GM19035 (cell line): ENCODE measurements around the gene ZNF638.
"Not testable (repeated sequence)": the region's sequence is repeated elsewhere in the genome, so short reads cannot be mapped to it uniquely, and the experiment has no call there.

ENCODE experiments used
- ATAC-seq: cut with Tn5 transposase; IDR thresholded peaks from one replicate; pipeline ENCODE4 v1.9.1; 2021; ENCODE audit not compliant: unreplicated experiment

ZNF638 gene

DNA sequence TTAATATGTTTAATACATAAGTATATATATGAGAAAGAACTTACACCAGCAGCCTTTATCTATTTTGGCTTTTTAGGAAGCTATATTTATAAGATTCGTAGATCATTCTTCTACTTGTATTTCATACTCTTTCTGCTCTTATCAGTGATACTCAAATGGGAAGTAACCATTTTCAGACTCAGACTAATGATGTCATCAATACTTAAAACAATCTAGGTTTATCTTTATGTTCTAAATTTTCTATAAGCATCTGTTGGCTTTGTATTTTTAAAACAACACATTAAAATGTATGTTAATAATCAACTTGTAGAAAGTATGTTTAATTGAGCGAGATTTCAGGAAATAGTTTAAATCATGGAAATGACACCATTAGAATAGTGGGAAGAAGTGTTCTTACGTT, 70.8 kb downstream of the ZNF638 start:
- ATAC-seq = no peak

DNA sequence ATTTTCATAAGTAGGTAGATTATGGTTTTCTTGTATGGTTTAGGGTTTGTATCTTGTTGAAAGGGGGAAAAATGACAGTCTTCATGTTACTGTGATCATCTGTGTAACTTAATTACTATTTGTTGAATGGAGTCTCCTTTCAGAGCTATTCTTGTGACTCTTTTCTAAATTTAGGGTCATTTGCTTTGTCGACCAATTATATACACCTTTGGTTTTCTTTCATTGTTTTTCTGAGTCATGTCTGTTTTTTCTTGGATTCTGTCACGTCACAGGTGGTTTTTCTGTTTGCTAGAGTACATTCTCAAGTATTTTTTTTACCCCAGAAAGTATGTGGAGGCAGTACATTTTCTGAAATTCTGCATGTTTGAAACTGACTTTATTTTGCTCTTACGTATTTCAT, 78.0 kb downstream of the ZNF638 start:
- no peak for ATAC-seq

DNA sequence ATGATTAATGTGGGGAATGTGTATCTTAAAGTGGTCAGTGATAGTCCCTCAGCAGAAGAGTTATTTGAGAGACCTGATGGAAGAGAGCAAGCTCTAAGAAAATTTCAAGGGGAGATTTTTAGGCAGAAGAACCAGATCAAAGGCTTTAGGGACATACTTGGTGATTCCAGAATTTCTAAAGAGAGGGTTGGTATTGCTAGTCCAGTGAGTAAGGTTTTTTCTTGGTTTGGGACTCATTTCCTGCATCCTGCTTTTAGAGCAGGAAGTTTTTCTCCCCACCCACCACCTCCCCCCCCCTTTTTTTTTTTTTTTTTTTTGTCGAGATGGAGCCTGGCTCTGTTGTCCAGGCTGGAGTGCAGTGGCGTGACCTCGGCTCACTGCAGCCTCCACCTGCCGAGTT, 79.1 kb downstream of the ZNF638 start:
- no peak for ATAC-seq

DNA sequence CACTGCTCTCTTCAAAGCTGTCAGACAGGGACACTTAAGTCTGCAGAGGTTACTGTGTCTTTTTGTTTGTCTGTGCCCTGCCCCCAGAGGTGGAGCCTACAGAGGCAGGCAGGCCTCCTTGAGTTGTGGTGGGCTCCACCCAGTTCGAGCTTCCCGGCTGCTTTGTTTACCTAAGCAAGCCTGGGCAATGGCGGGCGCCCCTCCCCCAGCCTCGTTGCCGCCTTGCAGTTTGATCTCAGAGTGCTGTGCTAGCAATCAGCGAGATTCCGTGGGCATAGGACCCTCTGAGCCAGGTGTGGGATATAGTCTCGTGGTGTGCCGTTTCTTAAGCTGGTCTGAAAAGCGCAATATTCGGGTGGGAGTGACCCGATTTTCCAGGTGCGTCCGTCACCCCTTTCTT, 85.3 kb downstream of the ZNF638 start:
- not testable (repeated sequence) for ATAC-seq

DNA sequence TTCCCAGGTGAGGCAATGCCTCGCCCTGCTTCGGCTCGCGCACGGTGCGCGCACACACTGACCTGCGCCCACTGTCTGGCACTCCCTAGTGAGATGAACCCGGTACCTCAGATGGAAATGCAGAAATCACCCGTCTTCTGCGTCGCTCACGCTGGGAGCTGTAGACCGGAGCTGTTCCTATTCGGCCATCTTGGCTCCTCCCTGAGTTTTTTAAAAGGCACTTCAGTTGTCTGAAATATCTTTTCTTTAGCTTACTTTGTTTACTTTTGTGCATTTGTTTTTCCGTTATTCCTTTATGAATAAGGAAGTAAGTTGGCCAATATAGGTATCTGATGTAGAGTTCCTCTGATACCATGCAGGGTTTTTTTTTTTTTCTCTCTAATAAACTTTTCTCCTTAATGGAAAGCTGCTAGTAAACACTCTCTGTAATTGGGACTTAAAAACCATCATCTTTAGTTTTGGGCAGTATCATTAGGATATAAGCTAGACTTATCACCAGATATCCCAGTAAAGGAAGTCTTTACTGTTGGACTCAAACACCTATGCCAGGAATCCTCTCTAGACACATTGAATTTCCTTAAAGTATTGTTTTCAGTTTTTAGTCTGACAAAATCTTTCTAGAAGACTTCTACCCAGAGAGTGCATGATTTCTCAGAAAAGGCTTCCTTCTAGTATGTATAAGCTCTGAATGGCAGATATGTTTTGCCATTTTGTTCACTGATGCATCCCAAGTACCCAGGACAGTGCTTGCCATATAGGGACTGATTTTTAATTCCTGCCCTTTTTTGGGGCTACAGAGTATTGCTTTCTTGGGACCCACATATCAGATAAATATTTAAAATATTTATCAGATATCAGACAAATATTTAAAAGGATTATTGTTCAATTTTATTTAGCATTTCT, 86.0 kb downstream of the ZNF638 start:
- no peak for ATAC-seq

DNA sequence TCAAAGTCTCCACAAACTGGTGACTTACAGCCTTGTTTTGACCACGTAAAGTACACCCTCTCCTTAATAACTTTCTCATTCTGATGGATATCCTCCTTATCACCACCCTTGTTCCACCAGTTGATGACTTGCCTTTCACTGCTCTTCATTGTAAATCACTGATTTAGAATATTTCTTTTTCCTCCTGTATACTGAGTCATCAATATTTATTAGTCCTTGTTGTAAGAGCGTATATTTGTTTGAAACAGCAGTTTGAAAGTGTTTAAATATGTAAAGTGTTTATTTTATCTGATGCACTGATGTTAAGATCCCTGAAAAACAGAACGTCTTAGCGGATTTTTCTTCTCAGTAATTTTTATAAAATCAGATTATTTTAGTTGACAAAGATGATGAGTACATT, 87.6 kb downstream of the ZNF638 start:
- no peak for ATAC-seq

DNA sequence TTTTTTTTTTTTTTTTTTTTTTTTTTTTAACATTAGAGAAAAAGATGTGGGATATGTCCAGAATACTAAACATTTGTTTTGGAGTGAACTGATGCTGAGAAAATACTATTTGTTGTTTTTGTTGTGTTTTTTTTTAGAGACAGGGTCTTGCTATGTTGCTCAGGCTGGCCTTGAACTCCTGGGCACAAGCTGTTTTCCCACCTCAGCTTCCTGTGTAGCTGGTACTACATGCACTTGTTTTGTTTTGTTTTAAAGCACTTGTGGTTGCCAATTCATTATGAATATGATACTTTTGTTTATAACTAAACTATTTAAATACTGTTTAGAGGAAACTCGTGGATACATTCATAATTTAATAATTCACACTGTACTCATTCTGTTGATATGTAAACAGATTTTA, 88.4 kb downstream of the ZNF638 start:
- no peak for ATAC-seq

DNA sequence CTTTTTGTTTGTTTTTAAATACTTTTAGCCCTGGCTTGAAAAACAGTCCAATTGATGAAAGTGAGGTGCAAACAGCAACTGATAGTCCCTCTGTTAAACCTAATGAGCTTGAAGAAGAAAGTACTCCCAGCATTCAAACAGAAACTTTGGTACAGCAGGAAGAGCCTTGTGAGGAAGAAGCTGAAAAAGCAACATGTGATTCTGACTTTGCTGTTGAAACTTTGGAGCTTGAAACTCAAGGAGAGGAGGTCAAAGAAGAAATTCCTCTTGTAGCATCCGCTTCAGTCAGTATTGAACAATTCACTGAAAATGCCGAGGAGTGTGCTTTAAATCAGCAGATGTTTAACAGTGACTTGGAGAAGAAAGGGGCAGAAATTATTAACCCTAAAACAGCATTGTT, 91.2 kb downstream of the ZNF638 start:
- ATAC-seq = no peak

DNA sequence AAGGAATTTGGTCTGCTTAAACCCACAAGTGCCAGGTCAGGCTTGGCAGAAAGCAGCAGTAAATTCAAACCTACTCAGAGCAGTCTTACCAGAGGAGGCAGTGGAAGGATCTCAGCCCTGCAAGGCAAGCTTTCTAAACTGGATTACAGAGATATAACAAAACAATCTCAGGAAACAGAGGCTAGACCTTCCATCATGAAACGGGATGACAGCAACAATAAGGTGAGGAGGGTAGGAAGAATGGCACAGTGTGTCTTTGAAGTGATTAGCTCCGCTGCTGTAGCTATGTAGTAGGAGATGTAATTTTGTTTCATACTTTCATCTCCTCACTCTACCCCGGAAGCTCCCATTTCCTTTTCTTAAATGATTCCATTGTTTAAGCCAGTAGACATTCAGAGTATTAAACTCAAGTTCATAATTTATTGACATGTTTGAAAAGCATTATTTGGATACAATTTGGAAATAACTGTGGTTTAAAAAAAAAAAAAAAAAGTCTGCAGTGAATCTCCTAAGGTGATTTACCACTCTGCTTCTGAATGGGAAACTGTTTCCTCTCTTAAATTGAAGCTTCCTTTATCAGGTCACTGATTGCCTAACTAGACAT, 92.3 kb downstream of the ZNF638 start:
- ATAC-seq = no peak

DNA sequence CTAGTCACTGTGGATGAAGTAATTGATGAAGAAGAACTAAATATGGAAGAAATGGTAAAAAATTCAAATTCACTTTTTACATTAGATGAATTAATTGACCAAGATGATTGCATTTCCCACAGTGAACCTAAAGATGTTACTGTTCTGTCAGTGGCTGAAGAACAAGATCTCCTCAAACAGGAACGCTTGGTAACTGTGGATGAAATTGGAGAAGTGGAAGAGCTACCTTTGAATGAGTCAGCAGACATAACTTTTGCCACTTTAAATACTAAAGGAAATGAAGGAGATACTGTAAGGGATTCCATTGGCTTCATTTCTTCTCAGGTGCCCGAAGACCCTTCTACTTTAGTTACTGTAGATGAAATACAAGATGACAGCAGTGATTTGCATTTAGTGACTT, 95.1 kb downstream of the ZNF638 start:
- ATAC-seq = no peak

DNA sequence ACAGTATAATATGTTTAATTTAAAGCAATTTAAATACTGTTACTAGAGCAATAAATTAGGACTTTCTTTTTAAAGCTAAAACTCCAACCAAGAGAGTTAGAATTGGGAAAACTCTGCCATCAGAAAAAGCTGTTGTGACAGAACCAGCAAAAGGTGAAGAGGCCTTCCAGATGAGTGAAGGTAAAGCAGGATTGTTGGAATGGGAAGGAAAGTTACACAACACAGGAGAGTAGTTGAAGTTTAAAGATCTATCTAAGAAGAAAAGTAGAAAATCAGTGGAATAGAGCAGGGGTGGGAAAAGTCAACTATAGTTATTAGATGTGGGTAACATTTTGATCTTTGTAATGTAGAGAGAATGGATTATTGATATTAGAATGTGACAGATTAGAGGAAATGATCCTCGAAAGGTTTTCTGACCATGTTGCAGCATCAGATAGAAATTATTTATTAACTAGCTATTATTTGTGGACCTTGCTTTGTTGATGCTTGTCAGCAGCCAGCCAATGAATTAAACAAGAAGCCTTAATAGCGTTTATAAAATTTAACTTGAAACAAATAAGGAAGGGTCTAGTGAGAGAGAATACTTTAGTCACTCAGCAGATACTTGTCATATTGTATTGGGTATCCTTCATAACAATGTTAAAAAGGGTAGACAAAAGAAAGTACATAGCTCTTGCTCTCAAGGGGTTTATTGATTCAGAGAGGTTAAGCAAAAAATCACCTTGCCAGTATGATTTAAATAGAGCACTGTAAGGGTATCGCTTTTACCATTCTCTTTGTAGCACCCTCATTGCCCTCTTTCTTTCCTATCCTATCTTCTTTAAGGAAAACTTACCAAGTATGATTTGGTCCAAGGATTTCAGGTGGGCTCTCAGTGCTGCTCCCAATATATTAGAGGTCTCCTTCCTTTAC, 97.1 kb downstream of the ZNF638 start:
- no peak for ATAC-seq

DNA sequence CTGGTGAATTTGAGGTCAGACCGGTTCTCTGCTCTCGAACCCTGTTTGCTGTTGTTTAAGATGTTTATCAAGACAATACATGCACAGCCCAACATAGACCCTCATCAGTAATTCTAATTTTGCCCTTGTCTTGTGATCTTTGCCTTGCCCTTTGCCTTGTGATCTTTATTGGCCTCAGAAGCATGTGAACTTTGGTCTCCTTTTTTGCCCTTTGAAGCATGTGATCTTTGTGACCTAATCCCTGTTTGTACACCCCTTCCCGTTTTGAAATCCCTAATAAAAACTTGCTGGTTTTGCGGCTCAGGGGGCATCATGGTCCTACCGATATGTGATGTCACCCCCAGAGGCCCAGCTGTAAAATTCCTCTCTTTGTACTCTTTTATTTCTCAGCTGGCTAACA, 113.6 kb downstream of the ZNF638 start:
- not testable (repeated sequence) for ATAC-seq

DNA sequence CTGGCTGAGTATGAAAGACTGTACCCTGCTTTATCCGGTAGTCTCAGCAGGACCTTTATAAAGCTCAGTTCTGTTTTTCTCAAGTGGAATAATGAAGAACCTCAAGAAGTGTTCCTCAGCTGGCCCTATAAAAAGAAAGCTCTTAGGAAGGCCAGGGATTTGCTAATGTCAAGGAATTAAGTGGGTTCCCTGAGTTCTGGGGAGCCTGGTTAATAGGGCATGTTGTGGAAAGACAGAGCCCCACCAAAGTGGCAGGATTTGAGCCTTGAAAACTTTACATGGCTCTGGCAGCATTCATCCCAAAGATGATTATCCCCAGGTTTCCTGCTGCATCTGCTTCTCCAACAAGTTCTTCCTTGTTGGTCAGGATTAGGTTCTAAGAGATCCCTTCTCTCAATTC, 114.9 kb downstream of the ZNF638 start:
- no peak for ATAC-seq

DNA sequence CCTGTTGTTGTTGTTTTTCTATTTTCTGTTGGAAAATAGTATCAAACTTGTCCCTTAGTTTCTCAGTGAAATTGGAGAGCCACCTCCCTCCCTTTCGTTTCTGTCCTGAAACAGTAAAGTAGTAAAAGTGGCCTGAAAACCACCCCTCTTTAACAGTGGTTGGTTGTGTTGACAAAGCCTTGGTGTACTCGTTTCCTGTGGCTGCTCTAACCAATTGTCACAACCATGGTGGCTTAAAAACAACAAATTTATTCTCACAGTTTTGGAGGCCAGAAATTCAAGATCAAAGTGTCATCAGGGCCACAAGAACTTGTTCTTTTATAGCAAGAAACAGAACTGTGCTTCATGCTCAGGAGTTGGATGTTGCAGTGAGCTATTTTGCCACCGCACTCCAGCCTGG, 117.8 kb downstream of the ZNF638 start:
- ATAC-seq = no peak

DNA sequence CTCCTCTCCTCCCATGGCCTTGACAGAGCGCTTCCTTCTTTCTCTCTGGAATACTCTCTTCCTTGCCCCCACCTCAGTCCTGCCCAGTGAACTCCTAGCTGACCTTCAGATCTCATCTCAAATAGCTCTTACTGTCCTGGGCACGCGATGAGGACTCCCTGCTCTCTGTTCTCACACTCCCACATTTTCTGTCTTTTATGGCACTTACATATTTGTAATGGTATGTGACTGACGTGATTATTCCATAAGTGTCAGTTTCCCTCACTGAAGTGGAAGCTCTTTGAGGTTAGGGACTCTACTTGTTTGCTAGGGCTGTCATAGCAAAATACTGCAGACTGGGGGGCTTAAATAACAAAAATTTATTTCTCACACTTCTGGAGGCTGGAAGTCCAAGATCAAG, 120.1 kb downstream of the ZNF638 start:
- ATAC-seq = no peak

DNA sequence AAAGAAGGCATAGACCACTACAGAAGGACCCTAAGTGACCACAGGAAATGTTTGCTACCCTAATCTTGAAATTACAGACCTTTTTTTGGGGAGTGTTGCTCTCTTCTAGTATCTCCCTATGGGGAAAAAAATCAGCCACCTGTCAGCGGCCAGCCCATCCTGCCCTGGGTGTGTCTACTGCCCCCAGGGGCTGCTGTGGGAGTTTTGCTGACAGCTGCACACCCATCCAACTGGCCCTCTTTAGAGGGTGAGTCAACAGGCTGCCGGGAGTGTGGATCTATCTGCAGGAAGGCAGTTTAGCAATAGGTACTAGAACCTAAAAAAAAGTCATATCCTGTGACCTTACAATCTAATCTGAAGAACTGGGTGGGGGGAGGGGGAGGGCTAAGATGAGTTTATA, 121.0 kb downstream of the ZNF638 start:
- ATAC-seq = no peak

DNA sequence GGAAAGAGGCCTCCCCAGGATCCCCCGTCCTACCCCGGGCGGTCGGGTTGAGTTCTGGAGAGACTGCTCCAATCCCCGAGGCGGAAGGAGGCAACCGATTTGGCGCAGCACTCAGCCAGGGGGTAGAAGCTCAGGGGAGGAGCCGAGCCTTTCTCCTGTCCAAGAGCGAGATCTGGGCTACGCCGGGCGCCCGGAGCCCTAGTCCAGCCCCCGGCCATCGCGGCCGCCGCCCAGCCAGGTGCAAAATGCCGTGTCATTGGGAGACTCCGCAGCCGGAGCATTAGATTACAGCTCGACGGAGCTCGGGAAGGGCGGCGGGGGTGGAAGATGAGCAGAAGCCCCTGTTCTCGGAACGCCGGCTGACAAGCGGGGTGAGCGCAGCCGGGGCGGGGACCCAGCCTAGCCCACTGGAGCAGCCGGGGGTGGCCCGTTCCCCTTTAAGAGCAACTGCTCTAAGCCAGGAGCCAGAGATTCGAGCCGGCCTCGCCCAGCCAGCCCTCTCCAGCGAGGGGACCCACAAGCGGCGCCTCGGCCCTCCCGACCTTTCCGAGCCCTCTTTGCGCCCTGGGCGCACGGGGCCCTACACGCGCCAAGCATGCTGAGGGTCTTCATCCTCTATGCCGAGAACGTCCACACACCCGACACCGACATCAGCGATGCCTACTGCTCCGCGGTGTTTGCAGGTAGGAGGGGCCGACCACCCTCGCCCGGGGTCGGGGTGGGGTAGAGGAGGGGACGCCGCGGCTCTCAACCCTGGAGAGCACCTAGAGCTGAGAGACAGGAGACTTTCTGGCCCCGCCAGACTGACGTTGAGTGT, 122.0 kb downstream of the ZNF638 start, which contains the start of gene DYSF:
TSS of gene DYSF (plus strand) at position 158 of the 817 bp plus-strand sequence.
- no peak for ATAC-seq

DNA sequence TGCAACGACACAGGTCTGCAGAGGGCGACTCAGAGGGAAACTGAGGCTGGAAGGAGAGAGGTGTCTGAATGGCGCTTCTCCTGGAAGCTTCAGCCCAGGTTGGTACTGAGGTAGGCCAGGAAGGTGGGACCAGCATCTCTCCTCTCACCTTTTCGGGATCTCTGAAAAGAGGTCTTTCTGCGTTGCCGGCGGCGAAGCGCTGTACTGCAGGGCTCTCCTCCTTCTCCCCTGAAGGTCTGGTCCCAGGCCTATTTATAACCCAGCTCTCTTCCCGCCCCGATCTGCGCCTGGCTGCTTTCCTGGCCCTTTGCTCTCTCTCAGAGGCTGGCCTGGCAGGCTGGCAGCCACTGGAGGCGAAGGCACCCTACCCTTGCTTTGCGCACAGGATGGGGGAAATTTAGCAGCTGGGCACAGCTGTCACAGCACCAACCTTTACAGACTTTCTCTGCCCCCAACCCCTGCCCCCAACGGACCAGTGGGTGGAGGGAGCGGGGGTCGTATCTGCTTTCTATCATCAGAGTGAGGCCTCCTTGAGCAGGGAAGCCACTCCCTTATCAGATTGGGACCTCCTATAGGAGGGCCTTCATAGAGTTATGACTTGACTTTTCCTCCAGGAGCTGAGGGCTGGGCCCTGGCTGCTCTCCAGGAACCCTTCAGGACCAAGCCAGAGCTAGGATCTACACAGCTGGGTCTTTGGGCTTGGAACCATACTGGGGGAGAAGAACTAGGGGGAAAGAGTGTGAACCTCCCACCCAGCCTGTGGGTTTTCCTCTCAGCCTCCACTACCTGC, 122.8 kb downstream of the ZNF638 start:
- ATAC-seq = no peak

DNA sequence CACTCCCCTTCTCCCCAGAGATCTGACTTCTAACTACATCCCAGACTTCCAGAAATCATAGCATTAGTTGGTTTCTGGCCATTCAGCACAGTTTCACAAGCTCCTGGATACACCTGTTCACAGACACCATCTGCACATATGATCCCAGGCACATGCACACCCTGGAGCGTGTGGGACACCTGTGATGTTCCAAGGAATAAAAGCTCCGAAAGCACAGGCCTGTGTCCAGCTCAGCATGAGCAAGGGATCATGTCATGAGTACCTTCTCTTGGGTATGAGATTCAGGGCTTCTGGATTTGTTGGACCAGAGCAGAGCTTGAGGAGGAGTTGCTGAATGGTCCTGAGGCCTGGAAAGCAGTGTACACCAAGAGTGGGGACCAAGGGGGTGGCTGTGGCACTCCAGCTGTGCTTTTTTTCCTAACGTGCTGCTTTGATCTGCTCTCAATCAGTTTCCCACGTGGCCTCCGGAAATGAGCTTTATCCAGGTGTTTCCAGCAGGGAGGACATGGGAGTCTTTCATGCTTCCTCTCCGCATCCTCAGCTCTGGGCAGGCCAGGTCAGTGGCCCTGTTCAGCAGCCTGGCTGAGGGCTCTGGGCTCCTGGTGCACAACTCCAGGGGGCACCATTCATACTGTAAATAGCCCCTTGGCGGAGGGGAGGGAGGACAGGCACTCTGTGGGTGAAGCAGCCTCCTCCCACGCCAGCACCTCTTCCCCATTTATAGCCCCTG, 123.6 kb downstream of the ZNF638 start:
- no peak for ATAC-seq
